Measurements from ENCODE around the gene GRB7. TPM values are rescaled to one million over a fixed set of nuclear protein-coding genes. Genes with fewer than 3 reads are reported as not detected.

The GRB7 gene
- total RNA-seq, 1 donor from 2014 or later = 31.8 TPM

DNA sequence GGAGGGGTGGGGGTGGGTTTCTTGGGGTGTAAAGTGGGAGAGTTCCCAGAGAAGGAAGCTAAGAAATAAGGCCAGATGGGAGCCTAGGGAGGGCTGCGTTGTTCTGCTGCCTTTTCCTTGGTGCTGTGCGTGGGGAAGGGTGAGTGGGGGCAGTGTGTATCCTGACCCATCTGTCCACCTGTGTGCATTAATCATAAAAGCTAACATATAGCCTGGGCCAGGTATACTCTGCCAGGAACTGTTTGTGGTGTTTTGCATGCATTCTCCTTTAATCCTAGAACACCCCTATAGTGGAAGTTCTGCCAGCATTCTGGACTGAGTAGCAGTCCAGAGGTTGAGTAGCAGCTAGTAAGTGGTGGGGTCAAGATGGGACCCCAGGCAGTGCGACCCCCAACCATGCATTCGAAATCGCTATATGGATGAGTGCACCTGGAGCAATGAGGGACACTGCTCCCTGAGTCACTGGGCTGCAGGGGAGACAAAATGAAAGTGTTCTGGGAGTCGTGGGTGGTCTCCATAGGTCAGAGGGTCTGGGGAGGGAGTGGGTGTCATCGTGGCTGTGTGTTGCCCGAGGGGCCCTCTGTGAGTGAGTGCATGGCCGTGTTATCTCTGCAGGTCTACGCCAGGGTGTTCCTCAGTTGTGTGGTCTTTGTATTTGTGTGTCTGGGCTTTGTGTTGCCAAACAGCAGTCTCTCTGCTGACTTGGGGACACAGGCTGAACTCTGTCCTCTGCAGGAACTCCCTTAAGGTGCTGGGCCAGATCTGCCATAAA, 36.5 kb upstream of the GRB7 start:
- peaks cover 41% of the 10 kb centered on the region for H3K4me1 Mint-ChIP-seq (ENCODE audit: unreplicated experiment)
- no peak for TF ChIP-seq CTCF (conservative IDR thresholded peaks at IDR 0.05)
- H3K9me3 Mint-ChIP-seq = no peaks in the 10 kb centered on the region
- H3K27ac Mint-ChIP-seq = peak overlapping the region; percentile 89
- H3K4me3 Mint-ChIP-seq = peak overlapping the region; percentile 99
- no peak for DNase-seq (ENCODE audit: extremely low spot score, unreplicated experiment)
- no peaks in the 10 kb centered on the region for H3K27me3 Mint-ChIP-seq
- H3K36me3 Mint-ChIP-seq = peaks cover 6% of the 10 kb centered on the region

- H3K9me3 Mint-ChIP-seq = no peaks in the 10 kb centered on the region
- peak overlapping the region; percentile 89 for H3K27ac Mint-ChIP-seq
- no peak for TF ChIP-seq CTCF (conservative IDR thresholded peaks at IDR 0.05)
- peaks cover 6% of the 10 kb centered on the region for H3K36me3 Mint-ChIP-seq
- no peaks in the 10 kb centered on the region for H3K27me3 Mint-ChIP-seq
- no peak for DNase-seq (ENCODE audit: extremely low spot score, unreplicated experiment)
- H3K4me1 Mint-ChIP-seq (ENCODE audit: unreplicated experiment) = peaks cover 41% of the 10 kb centered on the region
- H3K4me3 Mint-ChIP-seq = peak overlapping the region; percentile 99
Measured at GRCh38 chr17:39701784-39702422, 35.8 kb upstream of the GRB7 start.

DNA sequence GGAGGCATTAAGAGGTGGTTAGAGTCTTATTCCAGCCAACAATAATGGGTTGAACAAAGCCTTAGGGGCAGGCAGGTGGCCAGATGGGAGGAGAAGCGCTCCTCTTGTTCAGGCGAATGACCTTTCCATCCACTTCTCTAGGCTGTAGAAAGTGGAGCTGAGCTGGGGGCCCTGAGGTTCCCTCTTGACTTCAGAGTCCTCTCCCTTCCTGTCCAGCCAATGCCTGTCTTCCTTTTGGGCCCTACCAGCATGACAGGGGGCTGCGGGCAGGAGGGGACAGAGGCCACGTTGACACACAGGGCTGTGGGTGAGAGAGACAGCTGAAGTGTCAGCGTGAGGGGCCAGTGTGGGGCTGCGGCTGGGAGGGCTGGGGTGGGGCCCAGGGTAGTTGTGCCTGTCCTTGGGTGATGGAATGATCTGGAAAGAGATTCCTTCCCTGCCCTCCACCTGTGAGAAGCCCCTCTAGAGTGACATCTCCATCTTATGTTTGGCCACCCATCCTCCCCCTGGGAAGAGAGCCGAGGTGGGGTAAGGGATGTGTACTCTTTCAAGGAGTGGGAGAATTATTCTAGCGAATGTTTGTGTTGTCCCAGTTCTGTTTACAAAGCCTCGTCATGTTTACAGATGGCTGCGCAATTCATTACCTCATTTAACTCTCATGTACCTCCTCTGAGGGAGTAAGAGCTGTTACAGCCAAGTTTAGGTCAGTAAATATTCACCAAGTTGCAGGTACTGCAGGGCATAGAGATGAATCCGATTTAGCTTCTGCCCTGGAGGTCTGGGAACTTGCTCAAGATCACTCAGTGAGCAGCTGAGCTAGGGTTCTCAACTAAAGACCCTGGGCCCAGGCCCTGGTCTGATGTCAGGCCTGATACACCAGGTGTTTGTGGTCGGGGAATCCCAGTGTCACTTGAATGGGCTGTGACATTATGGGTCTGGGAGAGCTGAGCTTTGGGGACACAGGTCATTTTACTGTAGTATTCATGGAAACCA, 34.5 kb upstream of the GRB7 start:
- DNase-seq (ENCODE audit: extremely low spot score, unreplicated experiment) = no peak
- Mint-ChIP-seq H3K4me1 (ENCODE audit: unreplicated experiment) (peaks cover 41% of the 10 kb centered on the region), H3K36me3 (peaks cover 6% of the 10 kb centered on the region), H3K9me3 (no peaks in the 10 kb centered on the region), H3K4me3 (peak overlapping the region; percentile 99), H3K27ac (peak overlapping the region; percentile 82), H3K27me3 (no peaks in the 10 kb centered on the region)
- TF ChIP-seq CTCF (conservative IDR thresholded peaks at IDR 0.05) = no peak

DNA sequence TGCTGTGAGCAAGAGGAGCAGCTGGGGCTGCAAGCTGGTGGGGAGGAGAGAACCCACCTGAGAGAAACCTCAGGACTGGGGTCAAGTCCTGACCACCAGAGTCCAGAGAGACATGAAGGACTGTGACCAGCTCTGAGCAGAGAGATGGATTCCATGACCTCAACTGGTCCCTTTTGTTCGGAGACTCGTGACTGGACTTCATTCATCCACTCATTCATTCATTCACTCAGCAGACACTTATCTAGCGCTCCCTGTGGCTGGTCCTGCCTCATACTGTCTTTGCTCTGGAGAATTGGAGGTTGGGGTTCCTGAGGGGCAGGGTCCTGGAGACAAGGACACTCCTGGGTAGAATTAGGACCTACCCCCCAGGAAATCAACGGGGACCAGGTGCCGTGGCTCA, 33.8 kb upstream of the GRB7 start:
- H3K27ac Mint-ChIP-seq = peak overlapping the region; percentile 82
- peaks cover 39% of the 10 kb centered on the region for H3K4me1 Mint-ChIP-seq (ENCODE audit: unreplicated experiment)
- no peak overlapping the region for H3K4me3 Mint-ChIP-seq
- peaks cover 6% of the 10 kb centered on the region for H3K36me3 Mint-ChIP-seq
- DNase-seq (ENCODE audit: extremely low spot score, unreplicated experiment) = no peak
- TF ChIP-seq CTCF (conservative IDR thresholded peaks at IDR 0.05) = no peak
- no peaks in the 10 kb centered on the region for H3K9me3 Mint-ChIP-seq
- no peaks in the 10 kb centered on the region for H3K27me3 Mint-ChIP-seq

GRCh38 chr17:39704821-39705551, 32.8 kb upstream of the GRB7 start:
- H3K4me3 Mint-ChIP-seq = peak overlapping the region; percentile 45
- peak overlapping the region; percentile 86 for H3K27ac Mint-ChIP-seq
- peaks cover 3% of the 10 kb centered on the region for H3K36me3 Mint-ChIP-seq
- H3K9me3 Mint-ChIP-seq = no peaks in the 10 kb centered on the region
- no peak for DNase-seq (ENCODE audit: extremely low spot score, unreplicated experiment)
- H3K27me3 Mint-ChIP-seq = no peaks in the 10 kb centered on the region
- TF ChIP-seq CTCF (conservative IDR thresholded peaks at IDR 0.05) = peak; percentile 40
- peaks cover 30% of the 10 kb centered on the region for H3K4me1 Mint-ChIP-seq (ENCODE audit: unreplicated experiment)

All from type B pancreatic cell (in vitro differentiated cells).